ENCODE data around the gene COL13A1.

Gene COL13A1

GRCh38 chr10:69862882-69863530, 61.3 kb downstream of the COL13A1 start:
- DNase-seq (ENCODE audit: extremely low spot score), result no peak
- CTCF ChIA-PET, result no interaction called here
- TF ChIP-seq ELF4 (IDR thresholded peaks at IDR 0.05) (no peak), NFRKB (IDR thresholded peaks at IDR 0.05) (no peak), FOXK2 (IDR thresholded peaks at IDR 0.05) (no peak), L3MBTL2 (conservative IDR thresholded peaks at IDR 0.05) (no peak), CTBP1 (IDR thresholded peaks at IDR 0.05; ENCODE audit: borderline replicate concordance) (no peak), FOXA1 (IDR thresholded peaks at IDR 0.05) (no peak), LEF1 (IDR thresholded peaks at IDR 0.05; ENCODE audit: borderline replicate concordance) (no peak)
- POLR2A ChIA-PET, result interaction anchor here (0.7 kb wide), 1 partner anchor 21 kb away, joined by 3 read pairs; no protein-coding TSS in a partner anchor

- ChIA-PET CTCF (no interaction called here), POLR2A (interaction anchor here (0.7 kb wide), 1 partner anchor 21 kb away, joined by 3 read pairs; no protein-coding TSS in a partner anchor)
- DNase-seq (ENCODE audit: extremely low spot score), result no peak
- TF ChIP-seq CTBP1 (IDR thresholded peaks at IDR 0.05; ENCODE audit: borderline replicate concordance), result no peak
- no peak for TF ChIP-seq BHLHE40 (IDR thresholded peaks at IDR 0.05; ENCODE audit: borderline replicate concordance)
- no peak for TF ChIP-seq NFRKB (IDR thresholded peaks at IDR 0.05)
- no peak for TF ChIP-seq FOXK2 (IDR thresholded peaks at IDR 0.05)
- TF ChIP-seq PKNOX1 (IDR thresholded peaks at IDR 0.05), result no peak
- no peak for TF ChIP-seq ARNT (IDR thresholded peaks at IDR 0.05)
- no peak for TF ChIP-seq SUZ12 (IDR thresholded peaks at IDR 0.05)
- TF ChIP-seq L3MBTL2 (conservative IDR thresholded peaks at IDR 0.05), result no peak
- TF ChIP-seq LEF1 (IDR thresholded peaks at IDR 0.05; ENCODE audit: borderline replicate concordance), result no peak
- TF ChIP-seq HDGF (IDR thresholded peaks at IDR 0.05; ENCODE audit: borderline replicate concordance), result no peak
- TF ChIP-seq ELF4 (IDR thresholded peaks at IDR 0.05), result no peak
- TF ChIP-seq FOXM1 (IDR thresholded peaks at IDR 0.05; ENCODE audit: borderline replicate concordance), result no peak
- TF ChIP-seq FOXA1 (IDR thresholded peaks at IDR 0.05), result no peak
- TF ChIP-seq SP1 (IDR thresholded peaks at IDR 0.05), result no peak
- no peak for TF ChIP-seq TARDBP (IDR thresholded peaks at IDR 0.05)
- no peak for TF ChIP-seq ZNF384 (IDR thresholded peaks at IDR 0.05)
Observed at GRCh38 chr10:69863580-69863979, 61.9 kb downstream of the COL13A1 start.

GRCh38 chr10:69864321-69864720, 62.6 kb downstream of the COL13A1 start:
- POLR2A ChIA-PET, result no interaction called here
- CTCF ChIA-PET, result interaction anchor here (1.0 kb wide), 1 partner anchor 65 kb away, joined by 3 read pairs; no protein-coding TSS in a partner anchor

GRCh38 chr10:69865450-69865849, 63.7 kb downstream of the COL13A1 start:
- no peak for DNase-seq (ENCODE audit: extremely low spot score)
- ChIA-PET POLR2A (no interaction called here), CTCF (interaction anchor here (1.0 kb wide), 1 partner anchor 66 kb away, joined by 3 read pairs; no protein-coding TSS in a partner anchor)
- TF ChIP-seq ZNF384 (IDR thresholded peaks at IDR 0.05), result no peak
- TF ChIP-seq L3MBTL2 (conservative IDR thresholded peaks at IDR 0.05), result no peak
- TF ChIP-seq ELF4 (IDR thresholded peaks at IDR 0.05), result no peak
- TF ChIP-seq NFRKB (IDR thresholded peaks at IDR 0.05), result no peak
- TF ChIP-seq LEF1 (IDR thresholded peaks at IDR 0.05; ENCODE audit: borderline replicate concordance), result no peak
- TF ChIP-seq TARDBP (IDR thresholded peaks at IDR 0.05), result no peak
- TF ChIP-seq HDGF (IDR thresholded peaks at IDR 0.05; ENCODE audit: borderline replicate concordance), result no peak
- no peak for TF ChIP-seq FOXM1 (IDR thresholded peaks at IDR 0.05; ENCODE audit: borderline replicate concordance)
- no peak for TF ChIP-seq SP1 (IDR thresholded peaks at IDR 0.05)
- no peak for TF ChIP-seq FOXK2 (IDR thresholded peaks at IDR 0.05)
- TF ChIP-seq BHLHE40 (IDR thresholded peaks at IDR 0.05; ENCODE audit: borderline replicate concordance), result no peak
- TF ChIP-seq SUZ12 (IDR thresholded peaks at IDR 0.05), result no peak
- TF ChIP-seq ARNT (IDR thresholded peaks at IDR 0.05), result no peak
- no peak for TF ChIP-seq PKNOX1 (IDR thresholded peaks at IDR 0.05)

More at GRCh38 chr10:69864321-69864720, 62.6 kb downstream of the COL13A1 start:
- no peak for DNase-seq (ENCODE audit: extremely low spot score)
- TF ChIP-seq ZNF384 (IDR thresholded peaks at IDR 0.05) (no peak), HDGF (IDR thresholded peaks at IDR 0.05; ENCODE audit: borderline replicate concordance) (no peak), PKNOX1 (IDR thresholded peaks at IDR 0.05) (no peak), CTBP1 (IDR thresholded peaks at IDR 0.05; ENCODE audit: borderline replicate concordance) (no peak), ELF4 (IDR thresholded peaks at IDR 0.05) (no peak), BHLHE40 (IDR thresholded peaks at IDR 0.05; ENCODE audit: borderline replicate concordance) (no peak), ARNT (IDR thresholded peaks at IDR 0.05) (no peak), NFRKB (IDR thresholded peaks at IDR 0.05) (no peak), LEF1 (IDR thresholded peaks at IDR 0.05; ENCODE audit: borderline replicate concordance) (no peak), TARDBP (IDR thresholded peaks at IDR 0.05) (no peak), L3MBTL2 (conservative IDR thresholded peaks at IDR 0.05) (no peak), SUZ12 (IDR thresholded peaks at IDR 0.05) (no peak), FOXK2 (IDR thresholded peaks at IDR 0.05) (no peak)

- CTCF ChIA-PET, result no interaction called here
Observed at GRCh38 chr10:69866246-69866687, 64.6 kb downstream of the COL13A1 start.

More at GRCh38 chr10:69866246-69866687, 64.6 kb downstream of the COL13A1 start:
- POLR2A ChIA-PET, result no interaction called here
- no peak for DNase-seq (ENCODE audit: extremely low spot score)
- TF ChIP-seq FOXM1 (IDR thresholded peaks at IDR 0.05; ENCODE audit: borderline replicate concordance) (no peak), PKNOX1 (IDR thresholded peaks at IDR 0.05) (no peak), ZNF384 (IDR thresholded peaks at IDR 0.05) (no peak), ARNT (IDR thresholded peaks at IDR 0.05) (no peak), BHLHE40 (IDR thresholded peaks at IDR 0.05; ENCODE audit: borderline replicate concordance) (no peak), ELF4 (IDR thresholded peaks at IDR 0.05) (no peak), NFRKB (IDR thresholded peaks at IDR 0.05) (no peak), TARDBP (IDR thresholded peaks at IDR 0.05) (no peak), L3MBTL2 (conservative IDR thresholded peaks at IDR 0.05) (no peak), HDGF (IDR thresholded peaks at IDR 0.05; ENCODE audit: borderline replicate concordance) (no peak), FOXA1 (IDR thresholded peaks at IDR 0.05) (no peak), SUZ12 (IDR thresholded peaks at IDR 0.05) (no peak), LEF1 (IDR thresholded peaks at IDR 0.05; ENCODE audit: borderline replicate concordance) (no peak), FOXK2 (IDR thresholded peaks at IDR 0.05) (no peak), CTBP1 (IDR thresholded peaks at IDR 0.05; ENCODE audit: borderline replicate concordance) (no peak), SP1 (IDR thresholded peaks at IDR 0.05) (no peak)

Data from HEK293T (cell line).